OCI-LY1 (cell line): ENCODE results near the gene NEMP1.

ENCODE experiments used
- H2AFZ ChIP-seq: fragments of 200-600 bp; sonication (generic), shearing (Covaris generic); 2 replicates; pipeline ENCODE4 v1.6.0; 2014; ENCODE audit warnings: antibody characterized with exemption, mild to moderate bottlenecking, low read length
- H3F3A ChIP-seq: fragments of 200-600 bp; sonication (generic), shearing (Covaris generic); 2 replicates; pipeline ENCODE4 v1.6.0; 2014; ENCODE audit warnings: mild to moderate bottlenecking, antibody characterized with exemption, low read length, moderate library complexity; ENCODE audit not compliant: insufficient read depth
- H3K27ac ChIP-seq: fragments of 200-600 bp; sonication (generic); 2 replicates; pipeline ENCODE4 v1.5.1; 2014; ENCODE audit warnings: low read length, mixed run types, mild to moderate bottlenecking, low read depth; ENCODE audit not compliant: poor library complexity, severe bottlenecking
- H3K27me3 ChIP-seq: fragments of 200-600 bp; sonication (generic); 2 replicates; pipeline ENCODE4 v1.6.0; 2014; ENCODE audit warnings: antibody characterized with exemption, mild to moderate bottlenecking, low read length, moderate library complexity; ENCODE audit not compliant: insufficient read depth
- H3K36me3 ChIP-seq: fragments of 200-600 bp; sonication (generic); 2 replicates; pipeline ENCODE4 v1.6.1; 2014; ENCODE audit warnings: mild to moderate bottlenecking, antibody characterized with exemption, low read length, moderate library complexity, mixed read lengths; ENCODE audit not compliant: insufficient read depth
- H3K4me1 ChIP-seq: fragments of 200-600 bp; sonication (generic); 2 replicates; pipeline ENCODE4 v1.5.1; 2014; ENCODE audit warnings: mild to moderate bottlenecking, low read length, moderate library complexity; ENCODE audit not compliant: insufficient read depth, severe bottlenecking
- H3K4me2 ChIP-seq: fragments of 200-600 bp; sonication (generic), shearing (Covaris generic); 2 replicates; pipeline ENCODE4 v1.6.1; 2014; ENCODE audit warnings: low read length
- H3K4me3 ChIP-seq: fragments of 200-600 bp; sonication (generic); 2 replicates; pipeline ENCODE4 v1.5.1; 2014; ENCODE audit warnings: low read length, low read depth, mild to moderate bottlenecking, mixed read lengths; ENCODE audit not compliant: poor library complexity, severe bottlenecking
- H3K79me2 ChIP-seq: fragments of 200-600 bp; shearing (Covaris generic); 2 replicates; pipeline ENCODE4 v1.6.1; 2016; ENCODE audit warnings: mixed run types, low read length, mixed read lengths; ENCODE audit not compliant: insufficient read depth
- H3K9ac ChIP-seq: fragments of 200-600 bp; sonication (generic), shearing (Covaris generic); 2 replicates; pipeline ENCODE4 v1.6.1; 2014; ENCODE audit warnings: mild to moderate bottlenecking, low read length, mixed read lengths
- H3K9me2 ChIP-seq: fragments of 200-600 bp; sonication (generic), shearing (Covaris generic); 2 replicates; pipeline ENCODE4 v1.6.1; 2014; ENCODE audit warnings: low read depth, mild to moderate bottlenecking, low read length, mixed read lengths
- H3K9me3 ChIP-seq: fragments of 200-600 bp; shearing (Covaris generic); 2 replicates; pipeline ENCODE4 v1.6.1; 2014; ENCODE audit warnings: low read length, mixed read lengths
- H4K20me1 ChIP-seq: fragments of 200-600 bp; sonication (generic), shearing (Covaris generic); 2 replicates; pipeline ENCODE4 v1.6.0; 2016; ENCODE audit warnings: mild to moderate bottlenecking, low read length; ENCODE audit not compliant: insufficient read depth
- EZH2 ChIP-seq: fragments of 200-600 bp; sonication (generic), shearing (Covaris generic); IDR thresholded peaks from 2 replicates; pipeline ENCODE4 v1.8.0; 2017; ENCODE audit warnings: borderline replicate concordance, mixed run types, mild to moderate bottlenecking, antibody characterized with exemption, low read length, moderate library complexity, mixed read lengths
- TF ChIP-seq, protein P1 (sequence below): fragments of 200-600 bp; sonication (generic), shearing (Covaris generic); IDR thresholded peaks from 2 replicates; pipeline ENCODE4 v1.5.1; 2017; ENCODE audit warnings: mild to moderate bottlenecking, antibody characterized with exemption, low read length, moderate library complexity, mixed read lengths

The NEMP1 gene

DNA sequence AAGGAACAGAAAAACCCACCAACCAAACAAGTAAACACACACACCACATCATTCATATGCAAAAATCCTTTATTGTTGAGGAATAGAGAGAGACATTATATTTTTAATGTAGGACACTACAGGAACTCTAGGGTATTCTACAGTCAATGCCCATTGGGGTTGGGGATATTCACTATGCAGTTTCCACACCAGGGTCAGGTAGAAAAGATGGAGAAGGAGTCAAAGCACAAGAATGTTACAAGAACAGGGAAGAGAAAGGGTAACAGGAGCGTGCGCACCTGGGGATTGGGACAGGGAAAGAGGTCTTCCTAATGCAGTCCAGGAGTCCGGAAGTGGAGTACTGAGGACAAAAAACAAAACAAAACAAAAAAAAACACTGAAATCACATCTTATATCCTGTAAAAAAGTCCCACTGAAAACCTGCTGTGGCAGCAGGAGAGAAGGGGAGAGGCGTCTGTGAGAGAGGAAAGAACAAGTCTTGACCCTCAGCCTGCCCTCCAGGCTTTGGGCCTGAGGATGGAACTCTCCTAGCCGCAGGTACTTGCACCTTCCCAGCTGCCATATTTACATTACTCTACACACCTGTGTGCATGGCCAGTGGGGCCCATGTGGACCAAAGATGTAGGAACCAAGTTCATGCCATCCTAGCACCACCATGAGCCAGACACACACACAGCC, 68.5 kb downstream of the NEMP1 start:
- Histone ChIP-seq H2AFZ (no peak overlapping the region), H3F3A (no peaks in the 10 kb centered on the region), H3K9me3 (no peaks in the 10 kb centered on the region), H3K4me1 (peaks cover 15% of the 10 kb centered on the region), H3K79me2 (0 out of 2 replicates have a peak, but pooled peaks cover 6% of the 10 kb centered on the region), H3K9me2 (no peaks in the 10 kb centered on the region), H3K36me3 (no peaks in the 10 kb centered on the region), H3K4me3 (no peak overlapping the region), H3K9ac (no peak overlapping the region), H3K27ac (no peak overlapping the region), H4K20me1 (no peaks in the 10 kb centered on the region), H3K27me3 (peaks cover 6% of the 10 kb centered on the region; the same call in 1 of the 2 replicates), H3K4me2 (no peak overlapping the region)
- TF ChIP-seq EZH2, result no peak
- TF ChIP-seq, protein P1, sequence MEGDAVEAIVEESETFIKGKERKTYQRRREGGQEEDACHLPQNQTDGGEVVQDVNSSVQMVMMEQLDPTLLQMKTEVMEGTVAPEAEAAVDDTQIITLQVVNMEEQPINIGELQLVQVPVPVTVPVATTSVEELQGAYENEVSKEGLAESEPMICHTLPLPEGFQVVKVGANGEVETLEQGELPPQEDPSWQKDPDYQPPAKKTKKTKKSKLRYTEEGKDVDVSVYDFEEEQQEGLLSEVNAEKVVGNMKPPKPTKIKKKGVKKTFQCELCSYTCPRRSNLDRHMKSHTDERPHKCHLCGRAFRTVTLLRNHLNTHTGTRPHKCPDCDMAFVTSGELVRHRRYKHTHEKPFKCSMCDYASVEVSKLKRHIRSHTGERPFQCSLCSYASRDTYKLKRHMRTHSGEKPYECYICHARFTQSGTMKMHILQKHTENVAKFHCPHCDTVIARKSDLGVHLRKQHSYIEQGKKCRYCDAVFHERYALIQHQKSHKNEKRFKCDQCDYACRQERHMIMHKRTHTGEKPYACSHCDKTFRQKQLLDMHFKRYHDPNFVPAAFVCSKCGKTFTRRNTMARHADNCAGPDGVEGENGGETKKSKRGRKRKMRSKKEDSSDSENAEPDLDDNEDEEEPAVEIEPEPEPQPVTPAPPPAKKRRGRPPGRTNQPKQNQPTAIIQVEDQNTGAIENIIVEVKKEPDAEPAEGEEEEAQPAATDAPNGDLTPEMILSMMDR, result no peak

DNA sequence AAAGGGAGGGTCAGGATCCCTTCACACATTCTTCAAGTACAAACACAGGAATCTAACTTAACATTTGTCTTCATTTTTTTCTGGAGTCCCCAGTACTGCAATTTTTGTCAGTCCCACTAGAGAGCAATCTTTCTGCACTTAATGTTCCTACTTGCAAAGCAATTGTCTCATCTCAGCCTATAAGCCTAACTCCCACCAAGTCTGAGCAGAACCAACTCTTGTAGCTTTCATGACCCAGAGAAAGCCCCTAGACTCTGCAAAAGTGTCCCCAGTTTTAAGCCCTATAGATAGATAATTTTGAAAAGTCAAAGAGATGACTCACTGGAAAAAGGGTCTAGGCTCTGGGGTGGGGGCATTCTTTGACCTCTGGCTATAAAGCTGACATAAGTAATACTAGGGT, 70.4 kb downstream of the NEMP1 start:
- Histone ChIP-seq H3K79me2 (0 out of 2 replicates have a peak, but pooled peaks cover 6% of the 10 kb centered on the region), H3K4me1 (peaks cover 18% of the 10 kb centered on the region), H3K36me3 (peaks cover 17% of the 10 kb centered on the region), H3K4me3 (no peak overlapping the region), H2AFZ (no peak overlapping the region), H3K27ac (no peak overlapping the region), H3K9ac (no peak overlapping the region), H3K27me3 (peaks cover 3% of the 10 kb centered on the region; the same call in 1 of the 2 replicates), H3K4me2 (no peak overlapping the region), H3K9me3 (no peaks in the 10 kb centered on the region), H3K9me2 (no peaks in the 10 kb centered on the region), H4K20me1 (no peaks in the 10 kb centered on the region), H3F3A (no peaks in the 10 kb centered on the region)
- TF ChIP-seq EZH2, result no peak
- TF ChIP-seq, protein P1, result peak; percentile 76

DNA sequence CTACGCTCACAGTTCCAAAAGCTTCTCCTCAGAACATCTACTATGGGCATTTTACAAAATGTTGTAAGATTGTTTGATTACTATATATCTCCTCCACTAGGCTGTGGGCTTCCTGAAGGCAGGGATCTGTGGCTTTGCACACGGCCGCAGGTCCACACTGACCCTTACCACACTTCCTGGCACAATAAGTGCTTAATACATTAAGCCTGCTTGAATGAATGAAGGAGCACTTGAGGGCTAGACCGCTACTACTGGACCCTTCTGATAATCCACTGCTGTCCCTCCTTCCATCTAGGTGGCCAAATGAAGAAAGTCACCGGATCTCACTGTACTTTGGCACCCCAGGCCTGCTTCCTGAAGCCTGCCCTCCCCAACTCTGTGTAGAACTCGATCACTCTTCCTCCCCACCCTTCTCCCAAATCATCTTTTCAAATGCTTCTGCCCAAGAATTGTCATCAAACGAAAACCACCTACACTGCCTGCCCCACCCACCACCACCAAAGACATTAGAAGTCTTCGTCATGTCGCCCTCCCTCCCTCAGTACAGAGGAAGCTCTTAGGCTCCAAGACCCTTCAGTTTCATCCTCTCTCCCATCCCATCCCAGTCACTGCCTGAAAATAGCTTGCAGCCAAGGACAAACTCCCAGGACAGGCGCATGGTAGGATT, 71.6 kb downstream of the NEMP1 start:
- H3K9me2 ChIP-seq, result no peaks in the 10 kb centered on the region
- H2AFZ ChIP-seq, result no peak overlapping the region
- H4K20me1 ChIP-seq, result no peaks in the 10 kb centered on the region
- H3K36me3 ChIP-seq, result peaks cover 28% of the 10 kb centered on the region
- peaks cover 18% of the 10 kb centered on the region for H3K4me1 ChIP-seq
- peak overlapping the region; percentile 51 for H3K4me2 ChIP-seq
- 0 out of 2 replicates have a peak, but pooled peaks cover 6% of the 10 kb centered on the region for H3K79me2 ChIP-seq
- peak overlapping the region; percentile 50 for H3K4me3 ChIP-seq
- H3K9ac ChIP-seq, result peak overlapping the region; percentile 41; the same call in 1 of the 2 replicates
- no peak overlapping the region for H3K27ac ChIP-seq
- no peaks in the 10 kb centered on the region for H3K9me3 ChIP-seq
- no peaks in the 10 kb centered on the region for H3F3A ChIP-seq
- TF ChIP-seq EZH2, result no peak
- TF ChIP-seq, protein P1, result no peak
- H3K27me3 ChIP-seq, result no peaks in the 10 kb centered on the region
